T-helper 17 cell (primary cell): ENCODE measurements around the gene ARRDC2. TPM values are rescaled to one million over a fixed set of nuclear protein-coding genes. Genes with fewer than 3 reads are reported as not detected.

Experiments
- ATAC-seq: fragments of 150-1000 bp; cut with Tn5 transposase; 2 replicates; pipeline ENCODE4 v1.10.0; 2021; ENCODE audit warnings: mild to moderate bottlenecking, moderate library complexity
- DNase-seq, 3 donors: peaks; one replicate each; pipeline versions ENCODE4 v3.0.0 to v3.0.0-alpha.2; 2020 to 2021
- H3K9me3 ChIP-seq: one replicate; pipeline ENCODE4 v1.7.0; 2013; ENCODE audit warnings: low read length, mild to moderate bottlenecking; ENCODE audit not compliant: control insufficient read depth, poor library complexity, severe bottlenecking
- H3K27ac Mint-ChIP-seq: one replicate; pipeline ENCODE4 v1.8.0; 2022; ENCODE audit warnings: mild to moderate bottlenecking, moderate library complexity, mixed read lengths
- H3K27me3 Mint-ChIP-seq: one replicate; pipeline ENCODE4 v1.8.0; 2022; ENCODE audit warnings: mixed read lengths
- H3K36me3 Mint-ChIP-seq: one replicate; pipeline ENCODE4 v1.8.0; 2022; ENCODE audit warnings: low read depth, mixed read lengths
- H3K4me1 Mint-ChIP-seq: one replicate; pipeline ENCODE4 v1.8.0; 2022; ENCODE audit warnings: mild to moderate bottlenecking, mixed read lengths
- H3K4me3 Mint-ChIP-seq: one replicate; pipeline ENCODE4 v1.8.0; 2022; ENCODE audit warnings: mild to moderate bottlenecking, moderate library complexity, mixed read lengths
- total RNA-seq, 4 donors: library from RNA in 2 of 4; stranded (reverse) in 2 of 4; gene quantifications; one replicate each; pipeline ENCODE4 v1.2.3 and lab custom pipeline; 2022 to 2026

ARRDC2 gene
- total RNA-seq, 2 donors from 2014 or later: 165 to 166 TPM

GRCh38 chr19:18062028-18062427, 54.1 kb downstream of the ARRDC2 start:
- Mint-ChIP-seq H3K36me3 (peaks cover 5% of the 10 kb centered on the region), H3K27me3 (no peaks in the 10 kb centered on the region), H3K4me3 (no peak overlapping the region), H3K4me1 (peaks cover 11% of the 10 kb centered on the region), H3K27ac (no peak overlapping the region)
- no peak for DNase-seq
- no peak for ATAC-seq
- no peaks in the 10 kb centered on the region for H3K9me3 ChIP-seq

DNA sequence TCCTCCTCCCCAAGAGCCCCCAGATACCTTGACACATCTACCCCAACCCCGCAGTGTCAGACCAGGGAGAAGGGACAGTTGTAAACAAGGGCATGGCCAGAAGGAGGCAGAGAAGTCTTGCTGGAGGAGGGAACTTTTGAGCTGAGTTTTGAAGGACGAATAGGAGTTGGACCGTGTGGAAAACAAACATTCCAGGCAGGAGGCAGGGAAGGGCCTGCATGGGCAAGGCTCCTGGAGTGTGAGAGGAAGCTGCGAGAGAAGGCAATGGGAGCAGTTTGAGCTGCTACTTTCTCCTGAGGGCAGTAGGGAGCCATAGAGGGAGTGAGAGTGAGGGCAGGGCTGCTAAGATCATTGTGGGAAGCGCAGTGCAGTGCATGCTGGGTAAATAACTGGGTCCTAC, 55.5 kb downstream of the ARRDC2 start:
- ATAC-seq (no peak), DNase-seq (no peak)
- peaks cover 4% of the 10 kb centered on the region for H3K36me3 Mint-ChIP-seq
- H3K27me3 Mint-ChIP-seq: no peaks in the 10 kb centered on the region
- H3K27ac Mint-ChIP-seq: no peak overlapping the region
- no peaks in the 10 kb centered on the region for H3K9me3 ChIP-seq
- peak overlapping the region; percentile 52 for H3K4me3 Mint-ChIP-seq
- peaks cover 4% of the 10 kb centered on the region for H3K4me1 Mint-ChIP-seq

Other genes with a start within 250 kb of the ARRDC2 start
- gene B3GNT3, start 213.0 kb upstream of the ARRDC2 start, total RNA-seq: under 1 TPM; 0.52 to 0.94 TPM
- 1 to 10 TPM; 5.0 to 9.1 TPM for gene INSL3, start 186.7 kb upstream of the ARRDC2 start, total RNA-seq
- gene JAK3, start 160.2 kb upstream of the ARRDC2 start, total RNA-seq: 100 to 1,000 TPM; 149 to 211 TPM
- 1,000 to 10,000 TPM; 3,447 to 3,486 TPM for gene RPL18A, start 148.3 kb upstream of the ARRDC2 start, total RNA-seq
- gene SLC5A5, start 136.2 kb upstream of the ARRDC2 start, total RNA-seq: 1 to 10 TPM; 1.3 to 2.0 TPM
- gene CCDC124, start 75.2 kb upstream of the ARRDC2 start, total RNA-seq: 10 to 100 TPM; 21.8 to 27.0 TPM
- gene KCNN1, start 41.1 kb upstream of the ARRDC2 start, total RNA-seq: not detected
- 10 to 100 TPM; 56.7 to 71.1 TPM for gene IL12RB1, start 78.8 kb downstream of the ARRDC2 start, total RNA-seq
- gene MAST3, start 89.6 kb downstream of the ARRDC2 start, total RNA-seq: 10 to 100 TPM; 38.2 to 50.8 TPM
- 1 to 10 TPM; 8.6 to 9.1 TPM for gene PIK3R2, start 145.0 kb downstream of the ARRDC2 start, total RNA-seq
- gene IFI30, start 165.6 kb downstream of the ARRDC2 start, total RNA-seq: 10 to 100 TPM; 10.1 to 25.8 TPM
- 1 to 10 TPM; 3.8 TPM for gene MPV17L2, start 185.0 kb downstream of the ARRDC2 start, total RNA-seq
- gene RAB3A, start 195.9 kb downstream of the ARRDC2 start, total RNA-seq: 10 to 100 TPM in 1 of 2 donors, 1 to 10 TPM in 1; 7.4 to 15.3 TPM
- under 1 TPM in 1 of 2 donors, not detected in 1; 0.31 TPM for gene PDE4C, start 218.3 kb downstream of the ARRDC2 start, total RNA-seq